K562 (cell line): Measurements from ENCODE around the gene ZNF581.

Experiments
- CTCF ChIP-seq, 3 experiments: IDR thresholded peaks in 2 of 3; conservative IDR thresholded peaks in 1 of 3; 2 replicates each; pipeline ENCODE4 v1.5.1; 2011 to 2012; ENCODE audit warnings: low read length in 3 of 3, mild to moderate bottlenecking in 3 of 3, control low read depth in 2 of 3, improper control_type of control experiment in 1 of 3, inconsistent platforms in 1 of 3, low read depth in 1 of 3, mixed read lengths in 1 of 3, moderate library complexity in 1 of 3; ENCODE audit not compliant: insufficient read depth in 2 of 3
- HOXB6 ChIP-seq: fragments of 250-450 bp; sonication (Bioruptor Pico); IDR thresholded peaks from 2 replicates; pipeline ENCODE4 v1.5.1; 2022; ENCODE audit warnings: mild to moderate bottlenecking, borderline replicate concordance
- SMARCA5 ChIP-seq: fragments of 450-650 bp; IDR thresholded peaks from 2 replicates; pipeline ENCODE4 v1.6.1; 2016
- SMC3 ChIP-seq: conservative IDR thresholded peaks from 2 replicates; pipeline ENCODE4 v1.6.1; 2011; ENCODE audit warnings: low read depth, low read length, improper control_type of control experiment; ENCODE audit not compliant: insufficient read depth
- TAF9B ChIP-seq: fragments of 450-650 bp; IDR thresholded peaks from 2 replicates; pipeline ENCODE4 v1.6.1; 2018; ENCODE audit warnings: mild to moderate bottlenecking; ENCODE audit not compliant: partially characterized antibody
- ZKSCAN1 ChIP-seq: fragments of 150-350 bp; IDR thresholded peaks from 2 replicates; pipeline ENCODE4 v1.6.1; 2016; ENCODE audit warnings: low read depth, low read length

DNA sequence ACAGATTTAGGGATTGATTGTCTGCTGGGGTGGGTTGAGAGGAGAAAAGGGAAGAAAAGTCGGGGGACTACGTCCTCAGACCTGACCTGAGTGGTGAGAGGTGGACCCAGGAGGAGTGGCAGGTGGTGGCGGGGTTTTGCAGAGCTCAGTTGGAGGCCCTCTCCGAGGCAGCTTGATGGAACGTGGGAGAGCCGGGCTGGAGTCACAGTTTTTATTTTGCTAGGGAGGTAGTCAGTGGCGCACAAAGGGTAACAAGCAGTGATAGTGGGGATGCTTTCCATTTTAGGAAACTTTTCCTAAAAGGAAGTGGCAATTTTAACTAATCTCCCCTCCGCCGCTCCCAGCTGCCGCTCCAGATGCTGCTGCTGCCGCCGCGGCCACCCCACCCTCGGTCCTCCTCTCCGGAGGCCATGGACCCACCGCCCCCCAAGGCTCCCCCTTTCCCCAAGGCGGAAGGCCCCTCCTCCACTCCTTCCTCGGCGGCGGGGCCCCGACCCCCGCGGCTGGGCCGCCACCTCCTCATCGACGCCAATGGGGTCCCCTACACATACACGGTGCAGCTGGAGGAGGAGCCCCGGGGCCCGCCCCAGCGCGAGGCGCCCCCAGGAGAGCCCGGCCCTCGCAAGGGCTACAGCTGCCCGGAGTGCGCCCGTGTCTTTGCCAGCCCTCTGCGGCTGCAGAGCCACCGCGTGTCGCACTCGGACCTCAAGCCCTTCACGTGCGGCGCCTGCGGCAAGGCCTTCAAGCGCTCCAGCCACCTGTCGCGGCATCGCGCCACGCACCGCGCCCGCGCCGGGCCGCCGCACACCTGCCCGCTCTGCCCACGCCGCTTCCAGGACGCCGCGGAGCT is 1.1 kb upstream of the ZNF581 start:
- no peak for TF ChIP-seq SMARCA5
- no peak for TF ChIP-seq TAF9B
- TF ChIP-seq ZKSCAN1: no peak
- TF ChIP-seq SMC3: no peak
- TF ChIP-seq CTCF (IDR thresholded peaks at IDR 0.05 in 2 of 3, conservative IDR thresholded peaks at IDR 0.05 in 1 of 3; ENCODE audit: insufficient read depth in 2 of 3, low read depth in 1 of 3, low read length in 3 of 3): no peak
- TF ChIP-seq HOXB6 (CRISPR knock-in tag): no peak
